ENCODE data around the gene COPS9. TPM values are rescaled to one million over a fixed set of nuclear protein-coding genes. Genes with fewer than 3 reads are reported as not detected.
A peak's percentile ranks its signal among the peaks of the same experiment; 100 is the strongest.

The COPS9 gene
- total RNA-seq, 1 donor from 2014 or later: 165 TPM

GRCh38 chr2:240169486-240170353 lies 33.6 kb upstream of the COPS9 start:
- Mint-ChIP-seq H3K27ac (ENCODE audit: unreplicated experiment) (no peak overlapping the region), H3K4me1 (ENCODE audit: unreplicated experiment) (peaks cover 2% of the 10 kb centered on the region), H3K9me3 (ENCODE audit: unreplicated experiment) (no peaks in the 10 kb centered on the region), H3K4me3 (ENCODE audit: unreplicated experiment) (no peak overlapping the region), H3K27me3 (ENCODE audit: unreplicated experiment) (no peaks in the 10 kb centered on the region), H3K36me3 (ENCODE audit: low read depth, unreplicated experiment) (no peaks in the 10 kb centered on the region)
- no peak for DNase-seq (ENCODE audit: low spot score)
- TF ChIP-seq CTCF (IDR thresholded peaks at IDR 0.05; ENCODE audit: unreplicated experiment): no peak

- H3K9me3 Mint-ChIP-seq (ENCODE audit: unreplicated experiment): no peaks in the 10 kb centered on the region
- no peaks in the 10 kb centered on the region for H3K36me3 Mint-ChIP-seq (ENCODE audit: low read depth, unreplicated experiment)
- H3K4me1 Mint-ChIP-seq (ENCODE audit: unreplicated experiment): peaks cover 2% of the 10 kb centered on the region
- no peak overlapping the region for H3K27ac Mint-ChIP-seq (ENCODE audit: unreplicated experiment)
- no peak overlapping the region for H3K4me3 Mint-ChIP-seq (ENCODE audit: unreplicated experiment)
- no peaks in the 10 kb centered on the region for H3K27me3 Mint-ChIP-seq (ENCODE audit: unreplicated experiment)
- DNase-seq (ENCODE audit: low spot score): no peak
- TF ChIP-seq CTCF (IDR thresholded peaks at IDR 0.05; ENCODE audit: unreplicated experiment): no peak
These were observed 32.6 kb upstream of the COPS9 start for GRCh38 chr2:240168546-240169361.

- peaks cover 2% of the 10 kb centered on the region for H3K4me1 Mint-ChIP-seq (ENCODE audit: unreplicated experiment)
- H3K4me3 Mint-ChIP-seq (ENCODE audit: unreplicated experiment): peak overlapping the region; percentile 42
- no peak for DNase-seq (ENCODE audit: low spot score)
- H3K27me3 Mint-ChIP-seq (ENCODE audit: unreplicated experiment): no peaks in the 10 kb centered on the region
- H3K9me3 Mint-ChIP-seq (ENCODE audit: unreplicated experiment): no peaks in the 10 kb centered on the region
- H3K27ac Mint-ChIP-seq (ENCODE audit: unreplicated experiment): no peak overlapping the region
- no peak for TF ChIP-seq CTCF (IDR thresholded peaks at IDR 0.05; ENCODE audit: unreplicated experiment)
- H3K36me3 Mint-ChIP-seq (ENCODE audit: low read depth, unreplicated experiment): no peaks in the 10 kb centered on the region
These were observed 31.9 kb upstream of the COPS9 start for GRCh38 chr2:240168041-240168440.

DNA sequence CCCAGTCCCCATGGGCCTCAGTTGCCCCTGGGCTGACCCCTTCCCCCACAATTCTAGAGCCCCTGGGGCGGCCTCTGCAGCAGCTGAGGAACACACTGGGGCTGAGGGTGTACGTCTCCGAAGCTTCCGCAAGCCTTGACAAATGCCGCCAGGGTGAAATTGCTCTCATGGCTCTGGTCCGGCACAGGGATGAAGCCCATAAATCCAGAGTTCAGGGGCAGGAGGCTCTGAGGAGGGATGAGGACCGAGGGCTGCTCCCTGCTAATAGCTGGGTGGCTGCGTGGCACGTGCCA lies 31.4 kb upstream of the COPS9 start:
- Mint-ChIP-seq H3K4me1 (ENCODE audit: unreplicated experiment) (peaks cover 2% of the 10 kb centered on the region), H3K27ac (ENCODE audit: unreplicated experiment) (no peak overlapping the region), H3K36me3 (ENCODE audit: low read depth, unreplicated experiment) (no peaks in the 10 kb centered on the region), H3K9me3 (ENCODE audit: unreplicated experiment) (no peaks in the 10 kb centered on the region), H3K4me3 (ENCODE audit: unreplicated experiment) (no peak overlapping the region), H3K27me3 (ENCODE audit: unreplicated experiment) (no peaks in the 10 kb centered on the region)
- TF ChIP-seq CTCF (IDR thresholded peaks at IDR 0.05; ENCODE audit: unreplicated experiment): no peak
- no peak for DNase-seq (ENCODE audit: low spot score)

Measured in endothelial cell (in vitro differentiated cells).